HG03342 (cell line): ENCODE data around the gene OR7C2.

ENCODE experiments used
- ATAC-seq: cut with Tn5 transposase; IDR thresholded peaks from one replicate; pipeline ENCODE4 v1.9.1; 2021; ENCODE audit warnings: mild to moderate bottlenecking, moderate library complexity; ENCODE audit not compliant: unreplicated experiment

OR7C2 gene

DNA sequence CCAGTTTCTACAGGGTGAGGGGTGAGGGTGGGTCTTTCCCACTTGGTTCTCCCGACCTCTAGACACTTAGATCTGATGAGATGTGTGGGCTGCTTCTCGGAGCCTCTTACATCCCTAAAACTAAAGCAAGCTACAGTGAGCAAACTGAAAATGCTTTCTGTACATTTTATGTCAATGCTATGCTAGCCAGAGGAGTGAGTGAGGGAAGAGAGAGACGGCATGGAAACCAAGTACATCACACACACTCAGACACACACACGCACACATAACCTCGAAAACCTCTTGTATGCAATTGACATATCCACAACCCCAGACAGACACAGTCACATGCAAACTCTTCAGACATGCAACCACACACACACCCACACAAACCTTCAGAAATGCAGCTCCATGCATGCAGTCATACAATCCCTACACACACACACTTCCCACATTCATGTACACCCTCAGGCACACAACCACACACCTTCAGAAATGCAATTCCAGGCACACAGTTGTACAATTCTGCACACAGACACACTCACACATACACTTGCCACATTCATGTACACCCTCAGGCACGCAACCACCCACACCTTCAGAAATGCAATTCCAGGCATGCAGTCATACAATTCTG, 37.0 kb downstream of the OR7C2 start:
- ATAC-seq = no peak

- ATAC-seq = no peak
Observed at GRCh38 chr19:14979476-14980255, 38.4 kb downstream of the OR7C2 start, which contains the start of gene SLC1A6. TSS of gene SLC1A6 (minus strand) at chr19:14979864. CDS start at chr19:14972910, 6,954 bp downstream.

DNA sequence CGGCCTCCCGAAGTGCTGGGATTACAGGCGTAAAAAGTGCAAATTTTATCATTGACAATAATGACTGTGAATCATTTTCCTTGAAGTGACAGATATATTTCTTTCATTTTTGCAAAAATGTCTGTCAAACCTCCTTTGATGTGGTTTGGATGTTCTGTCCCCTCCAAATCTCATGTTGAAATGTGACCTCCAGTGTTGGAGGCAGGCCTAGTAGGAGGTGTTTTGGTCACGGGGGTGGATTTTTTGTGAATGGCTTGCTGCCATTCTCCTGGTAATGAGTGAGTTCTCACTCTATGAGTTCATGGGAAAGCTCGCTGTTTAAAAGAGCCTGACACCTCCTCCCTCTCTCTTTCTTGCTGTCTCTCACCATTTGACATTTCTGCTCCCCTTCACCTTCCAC, 43.8 kb downstream of the OR7C2 start:
- ATAC-seq = no peak
